Osteocyte (in vitro differentiated cells): ENCODE measurements around the gene SYT8. TPM values are rescaled to one million over a fixed set of nuclear protein-coding genes. Genes with fewer than 3 reads are reported as not detected.

Source experiments
- DNase-seq: peaks from one replicate; pipeline ENCODE4 v3.0.0; 2021; ENCODE audit warnings: mixed read lengths; ENCODE audit not compliant: unreplicated experiment; ENCODE audit errors: extremely low spot score
- H3K27ac Mint-ChIP-seq: one replicate; pipeline ENCODE4 v1.8.0; 2021; ENCODE audit warnings: mild to moderate bottlenecking, mixed read lengths; ENCODE audit not compliant: unreplicated experiment
- H3K27me3 Mint-ChIP-seq: one replicate; pipeline ENCODE4 v1.8.0; 2021; ENCODE audit warnings: mixed read lengths; ENCODE audit not compliant: unreplicated experiment
- H3K36me3 Mint-ChIP-seq: one replicate; pipeline ENCODE4 v1.8.0; 2021; ENCODE audit warnings: mixed read lengths; ENCODE audit not compliant: unreplicated experiment
- H3K4me1 Mint-ChIP-seq: one replicate; pipeline ENCODE4 v1.8.0; 2021; ENCODE audit warnings: mixed read lengths; ENCODE audit not compliant: unreplicated experiment
- H3K4me3 Mint-ChIP-seq: one replicate; pipeline ENCODE4 v1.8.0; 2021; ENCODE audit warnings: mild to moderate bottlenecking, moderate library complexity, mixed read lengths; ENCODE audit not compliant: unreplicated experiment
- H3K9me3 Mint-ChIP-seq: one replicate; pipeline ENCODE4 v1.8.0; 2021; ENCODE audit warnings: mixed read lengths; ENCODE audit not compliant: unreplicated experiment
- total RNA-seq: library from RNA; stranded (reverse); gene quantifications from 2 replicates; pipeline ENCODE4 v1.2.1, GENCODE V29; 2021
- TF ChIP-seq, protein P1 (sequence below): fragments of 200-600 bp; sonication (generic); IDR thresholded peaks from 2 replicates; pipeline ENCODE4 v1.5.0; 2021; ENCODE audit warnings: antibody characterized with exemption, mild to moderate bottlenecking, moderate library complexity

SYT8 gene
- total RNA-seq, 1 donor from 2014 or later = 6.2 TPM

DNA sequence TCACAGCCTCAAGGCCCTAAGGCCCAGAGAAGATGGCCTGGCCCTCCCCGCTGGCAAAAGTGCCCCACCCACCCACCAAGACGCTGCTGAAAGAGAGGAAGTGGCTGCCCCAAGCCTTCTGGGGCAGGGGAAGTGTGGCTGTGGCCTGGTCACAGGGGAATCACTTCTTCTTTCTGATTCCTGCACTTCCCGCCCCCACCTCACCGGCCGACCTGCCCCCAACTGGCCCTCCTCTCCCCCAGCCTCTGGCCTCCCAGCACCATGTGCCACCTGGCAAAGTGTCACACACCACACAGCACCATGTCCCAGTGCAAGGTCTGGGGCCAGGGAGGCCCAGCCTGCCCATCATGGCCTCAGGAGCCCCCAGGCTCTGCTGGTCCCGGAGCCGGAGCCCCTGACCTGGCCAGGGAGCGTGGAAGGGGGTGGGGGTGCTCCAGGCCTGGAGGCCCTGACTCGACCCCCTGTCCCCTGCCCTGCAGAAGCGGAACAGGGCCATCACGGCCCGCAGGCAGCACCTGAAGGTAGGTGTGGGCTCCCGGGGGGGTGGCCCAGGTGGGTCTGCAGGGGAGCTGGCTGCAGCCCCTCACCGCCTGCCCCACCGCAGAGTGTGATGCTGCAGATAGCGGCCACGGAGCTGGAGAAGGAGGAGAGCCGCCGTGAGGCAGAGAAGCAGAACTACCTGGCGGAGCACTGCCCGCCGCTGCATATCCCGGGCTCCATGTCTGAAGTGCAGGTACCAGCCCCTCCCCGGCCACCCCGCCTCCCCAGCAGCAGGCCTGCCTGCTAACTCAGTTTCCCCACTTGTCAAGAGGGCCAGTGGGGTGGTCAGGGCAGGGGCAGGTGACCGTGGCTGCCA lies 5.4 kb downstream of the SYT8 start:
- no peaks in the 10 kb centered on the region for H3K27me3 Mint-ChIP-seq
- H3K4me3 Mint-ChIP-seq = no peak overlapping the region
- no peak for DNase-seq
- TF ChIP-seq, protein P1, sequence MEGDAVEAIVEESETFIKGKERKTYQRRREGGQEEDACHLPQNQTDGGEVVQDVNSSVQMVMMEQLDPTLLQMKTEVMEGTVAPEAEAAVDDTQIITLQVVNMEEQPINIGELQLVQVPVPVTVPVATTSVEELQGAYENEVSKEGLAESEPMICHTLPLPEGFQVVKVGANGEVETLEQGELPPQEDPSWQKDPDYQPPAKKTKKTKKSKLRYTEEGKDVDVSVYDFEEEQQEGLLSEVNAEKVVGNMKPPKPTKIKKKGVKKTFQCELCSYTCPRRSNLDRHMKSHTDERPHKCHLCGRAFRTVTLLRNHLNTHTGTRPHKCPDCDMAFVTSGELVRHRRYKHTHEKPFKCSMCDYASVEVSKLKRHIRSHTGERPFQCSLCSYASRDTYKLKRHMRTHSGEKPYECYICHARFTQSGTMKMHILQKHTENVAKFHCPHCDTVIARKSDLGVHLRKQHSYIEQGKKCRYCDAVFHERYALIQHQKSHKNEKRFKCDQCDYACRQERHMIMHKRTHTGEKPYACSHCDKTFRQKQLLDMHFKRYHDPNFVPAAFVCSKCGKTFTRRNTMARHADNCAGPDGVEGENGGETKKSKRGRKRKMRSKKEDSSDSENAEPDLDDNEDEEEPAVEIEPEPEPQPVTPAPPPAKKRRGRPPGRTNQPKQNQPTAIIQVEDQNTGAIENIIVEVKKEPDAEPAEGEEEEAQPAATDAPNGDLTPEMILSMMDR = no peak
- no peak overlapping the region for H3K27ac Mint-ChIP-seq
- H3K36me3 Mint-ChIP-seq = no peaks in the 10 kb centered on the region
- H3K4me1 Mint-ChIP-seq = peaks cover 25% of the 10 kb centered on the region
- H3K9me3 Mint-ChIP-seq = no peaks in the 10 kb centered on the region

DNA sequence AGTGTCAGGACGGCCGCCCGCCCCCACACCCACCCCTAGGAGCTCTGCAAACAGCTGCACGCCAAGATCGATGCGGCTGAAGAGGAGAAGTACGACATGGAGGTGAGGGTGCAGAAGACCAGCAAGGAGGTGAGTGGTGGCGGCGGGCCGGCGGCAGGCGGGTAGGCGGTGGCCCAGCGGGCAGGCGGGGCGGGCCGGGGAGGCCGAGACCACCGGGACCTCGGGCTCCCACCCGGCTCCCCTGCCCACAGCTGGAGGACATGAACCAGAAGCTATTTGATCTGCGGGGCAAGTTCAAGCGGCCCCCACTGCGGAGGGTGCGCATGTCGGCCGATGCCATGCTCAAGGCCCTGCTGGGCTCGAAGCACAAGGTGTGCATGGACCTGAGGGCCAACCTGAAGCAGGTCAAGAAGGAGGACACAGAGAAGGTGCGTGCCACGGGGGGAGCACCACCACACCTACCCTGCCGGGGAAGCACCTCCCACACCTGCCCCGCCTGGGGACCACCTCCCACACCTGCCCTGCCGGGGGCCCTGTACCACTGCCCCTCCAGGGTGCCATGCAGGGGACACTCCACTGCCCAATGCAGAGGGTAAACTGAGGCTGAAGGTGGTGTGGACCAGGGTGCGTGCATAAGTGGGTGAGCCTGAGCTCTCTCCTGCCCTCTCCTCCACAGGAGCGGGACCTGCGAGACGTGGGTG lies 6.1 kb downstream of the SYT8 start:
- TF ChIP-seq, protein P1 = no peak
- Mint-ChIP-seq H3K4me3 (no peak overlapping the region), H3K4me1 (peaks cover 29% of the 10 kb centered on the region), H3K27me3 (no peaks in the 10 kb centered on the region), H3K27ac (no peak overlapping the region), H3K36me3 (no peaks in the 10 kb centered on the region), H3K9me3 (no peaks in the 10 kb centered on the region)
- no peak for DNase-seq

DNA sequence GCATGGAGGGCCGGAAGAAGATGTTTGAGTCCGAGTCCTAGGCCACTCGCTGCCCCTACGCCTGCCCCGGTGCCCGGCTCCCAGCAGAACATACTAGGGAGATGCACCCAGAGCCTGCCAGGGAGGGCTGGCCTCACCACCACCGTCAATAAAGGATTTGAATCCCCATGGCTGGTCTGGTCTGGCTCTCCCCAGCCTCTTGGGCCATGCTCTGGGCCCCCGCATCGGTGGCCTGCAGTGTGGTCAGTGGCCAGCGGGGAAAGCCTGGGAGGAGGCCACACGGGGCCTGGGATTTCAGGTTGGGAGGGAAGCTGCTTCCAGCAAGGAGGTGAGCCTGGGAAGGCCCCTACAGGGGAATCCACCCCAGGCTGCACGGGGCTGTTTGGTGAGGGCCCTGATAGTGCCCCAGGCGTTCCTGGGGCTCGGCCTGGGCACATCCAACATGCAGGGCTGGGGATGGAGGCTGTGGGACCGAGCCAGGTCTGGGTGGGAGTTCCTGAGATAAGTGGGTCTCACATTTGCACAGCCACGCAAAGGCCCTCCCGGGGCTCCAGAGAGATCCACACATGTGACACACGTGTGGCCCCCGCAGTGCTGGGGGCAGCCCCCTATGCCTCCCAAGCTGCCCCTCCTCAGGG lies 6.8 kb downstream of the SYT8 start:
- H3K27ac Mint-ChIP-seq = no peak overlapping the region
- H3K9me3 Mint-ChIP-seq = no peaks in the 10 kb centered on the region
- DNase-seq = no peak
- H3K4me1 Mint-ChIP-seq = peaks cover 29% of the 10 kb centered on the region
- H3K27me3 Mint-ChIP-seq = no peaks in the 10 kb centered on the region
- no peaks in the 10 kb centered on the region for H3K36me3 Mint-ChIP-seq
- H3K4me3 Mint-ChIP-seq = no peak overlapping the region
- TF ChIP-seq, protein P1 = no peak

GRCh38 chr11:1842149-1843097 lies 7.6 kb downstream of the SYT8 start:
- H3K9me3 Mint-ChIP-seq = no peaks in the 10 kb centered on the region
- no peak for DNase-seq
- peaks cover 31% of the 10 kb centered on the region for H3K4me1 Mint-ChIP-seq
- no peak overlapping the region for H3K27ac Mint-ChIP-seq
- H3K4me3 Mint-ChIP-seq = no peak overlapping the region
- H3K36me3 Mint-ChIP-seq = no peaks in the 10 kb centered on the region
- H3K27me3 Mint-ChIP-seq = no peaks in the 10 kb centered on the region
- TF ChIP-seq, protein P1 = no peak
